ELF-1 (cell line): ENCODE measurements around the gene SEC11A.
"Not testable (repeated sequence)": the region's sequence is repeated elsewhere in the genome, so short reads cannot be mapped to it uniquely, and the experiment has no call there.

Source experiments
- DNase-seq: peaks from one replicate; pipeline ENCODE4 v3.0.0-alpha.2; 2016; ENCODE audit warnings: low read depth, low spot score

Gene SEC11A

DNA sequence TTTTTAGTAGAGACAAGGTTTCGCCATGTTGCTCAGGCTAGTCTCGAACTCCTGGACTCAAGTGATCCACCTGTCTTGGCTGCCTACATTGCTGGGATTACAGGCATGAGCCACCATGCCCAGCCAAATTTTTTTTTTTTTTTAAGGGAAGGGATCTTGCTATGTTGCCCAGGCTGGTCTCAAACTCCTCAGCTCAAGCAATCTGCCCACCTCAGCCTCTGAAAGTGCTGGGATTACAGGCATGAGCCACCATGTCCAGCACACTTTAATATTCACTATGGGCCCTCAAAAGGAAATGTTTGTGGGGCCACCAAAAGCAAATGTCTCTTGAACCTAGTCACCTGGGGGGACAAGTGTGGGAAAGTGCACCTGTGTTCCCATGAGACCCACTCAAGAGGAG lies 73.3 kb downstream of the SEC11A start:
- not testable (repeated sequence) for DNase-seq

DNA sequence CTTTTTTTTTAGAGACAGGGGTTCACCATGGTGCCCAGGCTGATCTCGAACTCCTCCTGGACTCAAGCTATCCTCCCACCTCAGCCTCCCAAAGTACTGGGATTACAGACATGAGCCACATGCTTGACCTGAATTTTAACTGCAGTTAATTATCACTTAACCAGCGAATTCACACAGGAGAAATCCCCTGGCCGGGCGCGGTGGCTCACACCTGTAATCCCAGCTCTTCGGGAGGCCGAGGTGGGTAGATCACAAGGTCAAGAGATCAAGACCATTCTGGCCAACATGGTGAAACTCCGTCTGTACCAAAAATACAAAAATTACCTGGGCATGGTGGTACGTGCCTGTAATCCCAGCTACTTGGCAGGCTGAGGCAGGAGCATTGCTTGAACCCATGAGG lies 74.1 kb downstream of the SEC11A start:
- DNase-seq, result not testable (repeated sequence)

DNA sequence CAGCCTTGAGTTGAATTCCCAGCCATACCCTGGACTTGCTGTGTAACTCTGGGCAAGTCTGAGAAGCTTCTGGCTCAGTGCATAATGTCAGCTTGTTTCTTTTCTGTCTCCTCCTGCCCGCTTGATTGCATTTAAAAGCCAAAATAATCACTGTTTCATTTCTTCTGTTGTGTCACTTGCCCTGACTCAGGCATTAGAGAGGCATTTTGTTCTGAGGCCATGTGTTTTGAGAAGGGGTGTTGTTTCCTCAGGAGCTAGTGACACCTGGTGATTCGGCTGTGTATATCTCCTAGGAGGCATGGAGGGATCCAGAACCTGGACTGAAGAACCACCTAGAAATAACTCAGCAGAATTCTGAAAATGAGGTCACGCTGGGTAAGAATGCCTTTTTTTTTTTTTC lies 77.8 kb downstream of the SEC11A start:
- peak; percentile 37 for DNase-seq

DNA sequence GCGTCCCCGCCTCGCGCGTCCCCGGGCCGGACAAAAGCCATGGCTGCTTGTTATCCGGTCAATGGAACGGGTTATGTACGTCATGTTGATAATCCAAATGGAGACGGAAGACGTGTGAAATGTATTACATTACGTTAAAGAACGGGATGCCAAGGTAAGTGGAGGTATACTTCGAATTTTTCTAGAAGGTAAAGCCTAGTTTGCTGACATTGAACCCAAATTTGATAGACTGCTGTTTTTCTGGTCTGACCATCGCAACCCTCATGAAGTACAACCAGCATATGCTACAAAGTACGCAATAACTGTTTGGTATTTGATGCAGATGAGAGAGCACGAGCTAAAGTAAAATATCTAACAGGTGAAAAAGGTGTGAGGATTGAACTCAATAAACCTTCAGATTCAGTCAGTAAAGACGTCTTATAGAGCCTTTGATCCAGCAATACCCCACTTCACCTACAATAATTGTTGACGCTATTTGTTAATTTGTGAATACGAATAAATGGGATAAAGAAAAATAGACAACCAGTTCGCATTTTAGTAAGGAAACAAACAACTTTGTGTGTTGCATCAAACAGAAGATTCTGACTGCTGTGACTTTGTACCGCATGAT lies 81.6 kb downstream of the SEC11A start:
- no peak for DNase-seq

DNA sequence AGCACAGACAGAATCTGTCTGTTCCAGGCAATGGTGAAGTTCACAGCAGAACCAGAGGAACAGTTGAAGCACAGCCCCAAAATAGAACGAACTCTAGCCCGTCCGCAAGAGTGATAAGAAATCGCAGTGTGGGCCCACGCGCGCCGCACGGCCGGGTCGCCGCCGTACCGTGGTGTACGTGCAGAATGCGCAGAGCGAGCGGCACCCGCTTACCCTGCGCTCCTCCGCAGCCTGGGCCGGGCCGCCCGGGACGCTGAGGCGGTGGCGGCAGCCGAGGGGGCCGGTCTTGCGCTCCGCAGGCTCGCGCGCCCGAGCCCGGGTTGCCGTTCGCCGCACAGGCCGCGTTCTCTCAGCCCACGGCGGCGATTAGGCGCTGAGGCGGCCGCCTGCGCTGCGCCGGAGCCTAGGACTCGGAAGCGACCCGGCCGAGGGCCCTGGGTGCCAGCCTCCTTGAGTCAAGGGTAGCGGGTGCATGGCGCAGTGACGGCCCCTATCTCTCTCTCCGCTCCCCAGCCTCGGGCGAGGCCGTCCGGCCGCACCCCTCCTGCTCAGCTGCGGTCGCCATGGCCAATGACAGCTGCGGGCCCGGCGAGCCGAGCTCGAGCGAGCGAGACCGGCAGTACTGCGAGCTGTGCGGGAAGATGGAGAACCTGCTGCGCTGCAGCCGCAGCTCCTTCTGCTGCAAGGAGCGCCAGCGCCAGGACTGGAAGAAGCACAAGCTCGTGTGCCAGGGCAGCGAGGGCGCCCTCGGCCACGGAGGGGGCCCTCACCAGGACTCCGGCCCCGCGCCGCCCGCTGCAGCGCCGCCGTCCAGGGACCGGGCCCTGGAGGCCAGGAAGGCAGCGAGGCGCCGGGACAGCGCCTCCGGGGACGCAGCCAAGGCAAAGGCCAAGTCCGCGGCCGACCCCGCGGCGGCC lies 82.4 kb downstream of the SEC11A start:
- peak; percentile 76 for DNase-seq

DNA sequence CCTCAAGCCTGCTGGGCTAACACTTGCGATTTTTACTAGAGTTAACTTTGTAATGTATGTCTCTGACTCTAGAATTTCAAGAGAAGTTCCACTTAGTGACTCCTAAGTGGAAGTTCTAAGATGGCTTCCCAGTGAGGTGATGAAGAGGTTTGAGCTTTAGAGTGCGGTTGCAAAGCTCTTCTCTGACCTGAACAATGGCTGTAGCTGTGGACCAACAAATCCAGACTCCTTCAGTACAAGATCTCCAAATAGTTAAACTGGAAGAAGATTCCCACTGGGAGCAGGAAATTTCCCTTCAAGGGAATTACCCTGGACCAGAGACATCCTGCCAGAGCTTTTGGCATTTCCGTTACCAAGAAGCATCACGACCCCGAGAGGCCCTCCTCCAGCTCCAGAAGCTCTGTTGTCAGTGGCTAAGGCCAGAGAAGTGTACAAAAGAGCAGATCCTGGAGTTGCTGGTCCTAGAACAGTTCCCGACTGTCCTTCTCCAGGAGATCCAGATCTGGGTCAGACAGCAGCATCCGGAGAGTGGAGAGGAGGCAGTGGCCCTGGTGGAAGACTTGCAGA lies 84.2 kb downstream of the SEC11A start:
- no peak for DNase-seq

DNA sequence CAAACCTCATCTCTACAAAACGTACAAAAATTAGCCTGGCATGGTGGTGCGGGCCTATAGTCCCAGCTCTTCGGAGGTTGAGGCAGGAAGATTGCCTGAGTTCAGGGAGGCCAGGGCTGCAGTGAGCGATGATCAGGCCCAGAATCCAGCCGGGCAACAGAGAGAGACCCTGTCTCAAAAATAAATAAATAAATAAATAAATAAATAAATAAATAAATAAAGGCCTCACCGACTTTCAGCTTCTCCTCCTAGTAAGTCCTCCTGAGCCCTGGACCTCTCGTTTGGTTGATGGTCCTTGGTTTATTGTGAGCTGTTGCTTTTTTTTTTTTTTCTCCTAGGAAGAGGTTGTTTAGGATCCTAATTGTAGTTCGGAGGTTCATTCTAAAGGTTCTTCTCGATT lies 86.9 kb downstream of the SEC11A start:
- no peak for DNase-seq

DNA sequence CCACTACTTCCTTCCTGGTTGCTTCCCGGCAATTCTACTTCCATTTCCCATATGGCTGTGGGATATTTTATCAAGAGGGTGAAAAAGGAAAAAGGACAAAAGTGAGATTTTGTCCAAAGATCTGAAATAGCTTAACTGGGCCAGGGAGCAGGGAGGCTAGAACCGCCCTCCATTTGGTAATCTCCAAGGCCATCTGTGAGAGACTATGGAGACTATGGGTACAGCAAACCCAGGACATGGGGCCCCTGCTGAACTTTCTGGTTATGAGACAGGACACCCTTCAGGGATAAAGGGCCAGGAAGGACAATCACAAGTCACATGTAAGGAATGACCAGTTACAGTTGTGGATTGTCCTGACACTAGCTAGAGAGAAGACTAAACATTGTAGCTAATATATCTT lies 90.8 kb downstream of the SEC11A start:
- no peak for DNase-seq

DNA sequence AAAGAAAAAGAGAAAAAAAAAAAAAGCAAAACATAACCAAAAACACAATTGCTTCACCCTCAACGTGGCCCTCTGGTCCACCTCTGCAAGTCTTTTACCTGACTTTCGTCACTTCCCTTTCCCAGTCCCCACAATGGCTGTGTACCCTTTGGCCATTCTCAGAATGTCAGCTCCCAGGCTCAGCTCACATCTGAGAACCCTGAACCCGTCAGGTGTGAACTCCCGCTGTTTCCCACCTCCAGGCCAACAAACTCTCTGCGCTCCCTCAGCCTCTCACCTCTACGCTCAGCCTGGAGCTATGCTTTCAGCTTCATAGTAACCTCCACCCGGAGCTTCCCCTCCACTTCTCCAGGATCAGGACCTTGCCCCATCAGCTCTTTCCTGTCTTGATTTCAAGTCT lies 91.6 kb downstream of the SEC11A start:
- DNase-seq, result no peak

DNA sequence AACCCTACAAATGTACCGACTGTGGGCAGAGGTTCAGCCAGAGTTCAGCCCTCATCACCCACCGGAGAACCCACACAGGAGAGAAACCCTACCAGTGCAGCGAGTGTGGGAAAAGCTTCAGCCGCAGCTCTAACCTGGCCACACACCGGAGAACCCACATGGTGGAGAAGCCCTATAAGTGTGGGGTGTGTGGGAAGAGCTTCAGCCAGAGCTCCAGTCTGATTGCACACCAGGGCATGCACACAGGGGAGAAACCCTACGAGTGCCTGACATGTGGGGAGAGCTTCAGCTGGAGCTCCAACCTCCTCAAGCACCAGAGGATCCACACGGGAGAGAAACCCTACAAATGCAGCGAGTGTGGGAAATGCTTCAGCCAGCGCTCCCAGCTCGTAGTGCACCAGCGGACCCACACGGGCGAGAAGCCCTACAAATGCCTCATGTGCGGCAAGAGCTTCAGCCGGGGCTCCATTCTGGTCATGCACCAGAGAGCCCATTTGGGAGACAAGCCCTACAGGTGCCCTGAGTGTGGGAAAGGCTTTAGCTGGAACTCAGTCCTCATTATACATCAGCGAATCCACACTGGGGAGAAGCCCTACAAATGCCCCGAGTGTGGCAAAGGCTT lies 94.5 kb downstream of the SEC11A start:
- no peak for DNase-seq

DNA sequence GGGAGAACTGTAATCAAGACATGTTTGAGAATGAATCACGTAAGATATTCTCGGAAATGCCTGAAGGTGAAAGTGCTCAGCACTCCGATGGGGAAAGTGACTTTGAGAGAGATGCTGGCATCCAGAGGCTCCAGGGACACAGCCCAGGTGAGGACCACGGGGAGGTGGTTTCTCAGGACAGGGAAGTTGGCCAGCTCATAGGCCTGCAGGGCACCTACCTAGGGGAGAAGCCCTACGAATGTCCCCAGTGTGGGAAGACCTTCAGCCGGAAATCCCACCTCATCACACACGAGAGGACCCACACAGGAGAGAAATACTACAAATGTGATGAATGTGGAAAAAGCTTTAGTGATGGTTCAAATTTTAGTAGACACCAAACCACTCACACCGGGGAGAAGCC lies 95.3 kb downstream of the SEC11A start:
- no peak for DNase-seq
